Measurements from ENCODE around the gene CNNM1. TPM values are rescaled to one million over a fixed set of nuclear protein-coding genes. Genes with fewer than 3 reads are reported as not detected.

CNNM1 gene
- total RNA-seq, 1 donor from 2014 or later, result not detected

DNA sequence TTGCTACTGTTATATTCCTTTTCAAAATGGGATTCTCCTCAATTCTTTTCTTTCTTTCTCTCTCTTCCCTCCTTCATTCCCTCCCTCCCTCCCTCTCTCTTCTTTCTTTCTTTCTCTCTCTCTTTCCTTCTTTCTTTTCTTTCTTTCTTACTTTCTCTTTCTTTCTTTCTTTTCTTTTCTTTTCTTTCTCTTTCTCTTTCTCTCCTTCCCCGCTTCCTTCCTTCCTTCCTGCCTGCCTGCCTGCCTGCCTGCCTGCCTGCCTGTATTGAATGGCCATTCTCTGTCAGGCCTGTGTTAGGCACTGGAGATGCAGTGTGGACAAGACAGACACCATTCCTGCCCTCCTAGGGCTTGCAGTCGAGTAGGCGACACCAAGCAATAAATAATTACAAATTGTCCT, 11.5 kb downstream of the CNNM1 start:
- intact Hi-C loops (cut with micrococcal nuclease), result no loop called here
- no peak for DNase-seq
- no peak overlapping the region for H3K27ac Mint-ChIP-seq
- POLR2A ChIA-PET, result no interaction called here
- CTCF ChIA-PET, result no interaction called here
- H3K4me1 Mint-ChIP-seq, result no peaks in the 10 kb centered on the region
- no peak overlapping the region for H3K4me3 Mint-ChIP-seq
- ATAC-seq (ENCODE audit: low read depth), result no peak
- H3K27me3 Mint-ChIP-seq, result peaks cover 12% of the 10 kb centered on the region
- TF ChIP-seq, protein P1, sequence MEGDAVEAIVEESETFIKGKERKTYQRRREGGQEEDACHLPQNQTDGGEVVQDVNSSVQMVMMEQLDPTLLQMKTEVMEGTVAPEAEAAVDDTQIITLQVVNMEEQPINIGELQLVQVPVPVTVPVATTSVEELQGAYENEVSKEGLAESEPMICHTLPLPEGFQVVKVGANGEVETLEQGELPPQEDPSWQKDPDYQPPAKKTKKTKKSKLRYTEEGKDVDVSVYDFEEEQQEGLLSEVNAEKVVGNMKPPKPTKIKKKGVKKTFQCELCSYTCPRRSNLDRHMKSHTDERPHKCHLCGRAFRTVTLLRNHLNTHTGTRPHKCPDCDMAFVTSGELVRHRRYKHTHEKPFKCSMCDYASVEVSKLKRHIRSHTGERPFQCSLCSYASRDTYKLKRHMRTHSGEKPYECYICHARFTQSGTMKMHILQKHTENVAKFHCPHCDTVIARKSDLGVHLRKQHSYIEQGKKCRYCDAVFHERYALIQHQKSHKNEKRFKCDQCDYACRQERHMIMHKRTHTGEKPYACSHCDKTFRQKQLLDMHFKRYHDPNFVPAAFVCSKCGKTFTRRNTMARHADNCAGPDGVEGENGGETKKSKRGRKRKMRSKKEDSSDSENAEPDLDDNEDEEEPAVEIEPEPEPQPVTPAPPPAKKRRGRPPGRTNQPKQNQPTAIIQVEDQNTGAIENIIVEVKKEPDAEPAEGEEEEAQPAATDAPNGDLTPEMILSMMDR (IDR thresholded peaks at IDR 0.05), result no peak
- no peaks in the 10 kb centered on the region for H3K9me3 Mint-ChIP-seq
- H3K36me3 Mint-ChIP-seq (ENCODE audit: low read depth), result no peaks in the 10 kb centered on the region

DNA sequence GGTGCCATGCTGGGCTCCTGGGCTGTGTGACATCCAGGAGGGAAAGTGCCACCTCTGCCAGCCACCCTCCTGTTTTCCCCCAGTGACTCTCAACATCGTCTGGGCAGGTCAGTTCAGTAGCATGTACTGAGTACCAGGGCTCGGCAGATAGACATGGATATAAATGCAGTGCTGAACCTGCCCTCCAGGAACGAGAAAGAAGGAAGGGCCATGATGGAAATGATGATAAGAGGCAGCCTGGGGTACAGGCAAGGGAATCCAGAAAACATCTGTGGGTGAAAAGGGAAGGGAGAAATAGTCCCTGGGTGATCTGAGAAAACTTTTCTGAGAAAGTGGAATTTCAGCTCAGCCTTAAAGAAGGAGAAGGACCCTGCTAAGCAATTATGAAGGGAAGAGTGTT, 12.1 kb downstream of the CNNM1 start:
- DNase-seq (no peak), ATAC-seq (ENCODE audit: low read depth) (no peak)
- Mint-ChIP-seq H3K4me3 (no peak overlapping the region), H3K36me3 (ENCODE audit: low read depth) (no peaks in the 10 kb centered on the region), H3K4me1 (no peaks in the 10 kb centered on the region), H3K9me3 (no peaks in the 10 kb centered on the region), H3K27ac (no peak overlapping the region), H3K27me3 (peaks cover 12% of the 10 kb centered on the region)
- POLR2A ChIA-PET, result no interaction called here
- CTCF ChIA-PET, result no interaction called here
- TF ChIP-seq, protein P1 (IDR thresholded peaks at IDR 0.05), result no peak
- intact Hi-C loops (cut with micrococcal nuclease), result no loop called here

GRCh38 chr10:99341860-99342490, 12.8 kb downstream of the CNNM1 start:
- intact Hi-C loops (cut with micrococcal nuclease), result no loop called here
- CTCF ChIA-PET, result no interaction called here
- TF ChIP-seq, protein P1 (IDR thresholded peaks at IDR 0.05), result no peak

GRCh38 chr10:99343262-99343661, 14.1 kb downstream of the CNNM1 start:
- Mint-ChIP-seq H3K4me1 (no peaks in the 10 kb centered on the region), H3K27ac (no peak overlapping the region), H3K27me3 (peaks cover 6% of the 10 kb centered on the region), H3K4me3 (no peak overlapping the region), H3K36me3 (ENCODE audit: low read depth) (no peaks in the 10 kb centered on the region), H3K9me3 (no peaks in the 10 kb centered on the region)
- ChIA-PET POLR2A (no interaction called here), CTCF (no interaction called here)
- ATAC-seq (ENCODE audit: low read depth) (no peak), DNase-seq (no peak)
- TF ChIP-seq, protein P1 (IDR thresholded peaks at IDR 0.05), result no peak
- intact Hi-C loops (cut with micrococcal nuclease), result no loop called here

More at GRCh38 chr10:99341860-99342490, 12.8 kb downstream of the CNNM1 start:
- POLR2A ChIA-PET, result no interaction called here
- Mint-ChIP-seq H3K4me1 (no peaks in the 10 kb centered on the region), H3K36me3 (ENCODE audit: low read depth) (no peaks in the 10 kb centered on the region), H3K27ac (no peak overlapping the region), H3K4me3 (no peak overlapping the region), H3K27me3 (peaks cover 9% of the 10 kb centered on the region), H3K9me3 (no peaks in the 10 kb centered on the region)
- DNase-seq, result no peak
- no peak for ATAC-seq (ENCODE audit: low read depth)

- no peaks in the 10 kb centered on the region for H3K36me3 Mint-ChIP-seq (ENCODE audit: low read depth)
- H3K27me3 Mint-ChIP-seq, result peaks cover 6% of the 10 kb centered on the region
- ATAC-seq (ENCODE audit: low read depth) (no peak), DNase-seq (no peak)
- no peak overlapping the region for H3K4me3 Mint-ChIP-seq
- POLR2A ChIA-PET, result no interaction called here
- H3K4me1 Mint-ChIP-seq, result no peaks in the 10 kb centered on the region
- TF ChIP-seq, protein P1 (IDR thresholded peaks at IDR 0.05), result no peak
- H3K9me3 Mint-ChIP-seq, result no peaks in the 10 kb centered on the region
- CTCF ChIA-PET, result no interaction called here
- intact Hi-C loops (cut with micrococcal nuclease), result no loop called here
- no peak overlapping the region for H3K27ac Mint-ChIP-seq
These were observed 15.6 kb downstream of the CNNM1 start for GRCh38 chr10:99344715-99345114.
